Stimulated activated CD4-positive, alpha-beta T cell treated with anti-CD3 and anti-CD28 coated beads, Interleukin-2, amount 100 ng/mL, for 4 hours (primary cell): ENCODE measurements around the gene PDE4C.

Experiments used
- DNase-seq: peaks from one replicate; pipeline ENCODE4 v3.0.0-alpha.2; 2020; ENCODE audit warnings: low read depth

Gene PDE4C

DNA sequence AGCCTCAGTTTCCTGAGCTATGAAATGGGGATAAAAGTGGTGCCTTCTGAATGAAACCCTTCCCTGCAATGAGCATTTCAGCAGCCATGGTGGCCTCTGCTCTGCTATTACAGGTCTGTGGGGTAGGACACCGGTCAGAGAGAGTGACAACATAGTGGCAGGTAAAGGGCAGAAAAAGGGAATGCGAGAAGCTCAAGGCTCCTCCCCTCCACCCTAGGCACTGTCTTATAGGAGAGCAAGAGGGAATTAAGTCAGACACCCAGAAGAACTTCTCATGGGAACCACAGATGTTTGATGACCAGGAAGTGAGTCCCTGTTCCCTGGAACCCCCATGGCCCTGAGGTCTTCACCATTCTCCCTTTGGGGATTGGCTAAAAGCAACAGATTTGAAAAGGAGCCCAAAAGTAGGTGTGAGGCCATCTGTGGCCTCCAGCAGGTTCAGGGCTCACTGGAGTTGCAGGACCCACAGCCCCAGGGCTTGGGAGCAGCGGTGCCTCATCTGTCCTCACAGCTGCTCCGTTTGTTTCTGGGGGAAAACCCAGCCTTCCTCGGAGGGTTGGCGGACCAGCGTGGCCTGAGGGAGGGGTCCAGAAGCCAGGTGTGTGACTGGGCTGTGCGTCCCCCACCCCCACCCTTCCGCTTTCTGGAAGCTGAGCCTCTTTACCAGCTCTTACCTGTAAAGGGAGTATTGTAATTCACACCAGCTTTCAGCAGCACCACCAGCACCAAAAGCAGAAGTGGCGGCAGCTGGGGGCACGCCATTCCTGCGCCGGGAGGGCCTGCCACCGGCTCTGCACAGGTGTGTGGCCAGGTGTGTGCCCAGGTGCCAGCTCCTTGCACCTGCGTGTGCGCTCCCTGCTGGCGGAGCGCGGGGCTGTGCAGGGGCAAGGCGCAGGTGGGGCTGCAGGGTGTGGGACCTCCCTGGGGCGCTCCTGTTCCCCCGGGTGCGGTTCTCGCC lies 28.6 kb upstream of the PDE4C start:
- DNase-seq: no peak

DNA sequence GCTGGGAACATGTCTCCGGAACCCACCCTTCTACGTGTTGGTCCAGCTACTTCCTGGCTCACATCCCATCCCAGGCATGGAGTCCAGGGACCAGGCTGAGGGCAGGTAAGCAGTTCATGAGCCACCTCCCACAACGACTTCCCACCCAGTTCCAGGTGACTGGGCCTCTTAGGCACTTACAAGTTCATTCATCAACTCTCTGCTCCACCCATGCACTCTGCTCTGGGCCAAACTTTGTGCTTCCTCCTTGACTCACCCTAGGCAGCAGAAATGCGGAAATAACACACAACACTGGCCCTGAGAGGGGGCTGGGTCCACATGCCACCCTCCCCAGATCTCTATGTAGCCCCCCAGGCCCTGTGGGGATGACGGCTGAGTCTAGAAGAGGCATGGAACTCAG lies 27.5 kb upstream of the PDE4C start:
- no peak for DNase-seq

GRCh38 chr19:18253130-18253529 lies 26.9 kb upstream of the PDE4C start:
- no peak for DNase-seq

GRCh38 chr19:18252370-18252717 lies 26.1 kb upstream of the PDE4C start:
- DNase-seq: no peak

- peak; percentile 67 for DNase-seq
These were observed 25.5 kb upstream of the PDE4C start for GRCh38 chr19:18251587-18252369.

GRCh38 chr19:18249834-18250233 lies 23.6 kb upstream of the PDE4C start:
- no peak for DNase-seq

GRCh38 chr19:18245297-18245696 lies 19.1 kb upstream of the PDE4C start:
- DNase-seq: no peak

DNA sequence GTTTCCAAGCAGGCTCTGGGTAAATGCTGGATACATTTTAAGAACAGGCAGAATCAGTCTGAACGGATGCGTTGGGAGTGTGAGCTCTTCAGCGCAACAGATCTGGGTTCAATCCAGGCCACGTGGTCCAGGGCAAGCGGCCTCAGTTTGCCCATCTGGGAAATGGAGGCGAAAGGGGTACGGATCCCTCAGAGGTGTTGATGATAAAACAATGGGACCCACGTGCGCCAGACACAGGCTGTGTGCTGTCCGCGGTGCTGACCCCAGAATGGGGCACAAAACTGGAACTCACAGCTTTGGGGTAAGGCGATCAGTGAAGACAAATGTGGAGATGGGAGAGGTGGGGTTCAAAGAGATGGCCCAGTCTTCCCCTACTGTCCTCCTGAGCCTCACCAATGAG lies 13.1 kb upstream of the PDE4C start:
- DNase-seq: no peak

GRCh38 chr19:18234194-18234593 lies 8.0 kb upstream of the PDE4C start:
- no peak for DNase-seq

DNA sequence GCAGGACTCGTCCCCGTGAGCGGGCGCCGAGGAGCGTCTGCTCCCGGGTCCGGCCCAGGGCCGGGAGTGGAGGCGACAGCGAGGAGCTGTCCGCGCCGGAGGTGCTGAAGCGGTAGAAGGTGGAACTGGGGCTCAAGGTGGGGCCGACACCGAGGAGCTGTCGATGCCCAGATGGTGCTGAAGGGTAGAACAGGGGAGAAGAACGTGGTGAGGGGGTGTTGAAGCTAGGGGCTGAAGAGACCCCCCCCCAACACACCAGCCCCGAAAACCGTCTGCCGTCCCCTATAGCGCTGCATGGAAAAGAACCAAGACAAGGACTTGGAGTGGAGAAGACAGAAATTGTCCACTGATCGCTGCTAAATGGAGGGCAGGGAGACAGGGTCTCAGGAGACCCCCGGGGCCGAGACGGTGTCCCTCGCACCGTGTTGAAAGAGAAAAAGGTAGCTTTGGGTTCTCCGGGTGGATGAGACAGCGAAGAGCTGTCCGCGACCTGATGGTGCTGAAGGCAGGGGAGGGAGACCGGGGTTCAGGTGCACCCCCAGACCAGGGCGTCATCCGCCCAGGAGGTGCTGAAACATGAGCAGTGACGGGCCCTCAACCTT lies 7.1 kb upstream of the PDE4C start:
- no peak for DNase-seq

- DNase-seq: no peak
These were observed 6.4 kb upstream of the PDE4C start for GRCh38 chr19:18232540-18233223.

GRCh38 chr19:18231775-18232174 lies 5.5 kb upstream of the PDE4C start:
- no peak for DNase-seq

DNA sequence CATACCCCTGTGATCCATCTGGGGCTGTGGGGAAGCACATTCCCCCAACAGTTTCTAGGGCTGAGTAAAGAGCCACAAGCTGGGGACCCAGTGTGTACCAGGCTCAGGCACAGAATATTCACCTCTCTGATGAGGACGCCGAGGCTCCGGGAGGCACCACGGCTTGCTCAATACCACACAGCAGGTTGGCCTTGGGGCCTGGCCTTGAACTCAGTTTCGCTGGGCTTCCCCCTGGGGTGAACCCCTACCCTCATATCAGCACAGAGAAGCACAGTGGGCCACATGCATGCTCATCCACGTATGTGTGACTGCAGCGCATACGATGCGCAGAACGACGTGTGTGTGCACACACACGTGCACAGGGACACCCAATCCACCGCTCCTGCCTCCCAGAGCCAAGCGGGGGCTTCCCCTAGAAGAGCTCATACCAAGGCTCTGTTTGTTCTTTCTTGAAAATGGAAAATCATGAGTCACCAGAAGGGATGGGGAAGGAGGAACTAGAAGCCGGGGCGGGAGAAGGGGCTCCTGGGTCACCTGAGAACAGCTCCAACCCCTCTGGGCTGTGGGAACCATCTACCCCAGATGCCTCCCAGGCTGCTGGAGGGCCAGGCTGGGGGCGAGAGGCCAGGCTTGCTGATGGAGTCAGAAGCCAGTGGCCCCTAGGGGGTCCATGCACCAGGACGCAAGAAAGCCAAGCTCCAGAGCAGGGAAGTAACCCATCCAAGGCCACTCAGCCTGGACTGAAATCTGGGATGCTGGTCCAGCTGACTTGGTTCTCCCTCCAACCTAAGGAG lies 4.9 kb upstream of the PDE4C start:
- no peak for DNase-seq

DNA sequence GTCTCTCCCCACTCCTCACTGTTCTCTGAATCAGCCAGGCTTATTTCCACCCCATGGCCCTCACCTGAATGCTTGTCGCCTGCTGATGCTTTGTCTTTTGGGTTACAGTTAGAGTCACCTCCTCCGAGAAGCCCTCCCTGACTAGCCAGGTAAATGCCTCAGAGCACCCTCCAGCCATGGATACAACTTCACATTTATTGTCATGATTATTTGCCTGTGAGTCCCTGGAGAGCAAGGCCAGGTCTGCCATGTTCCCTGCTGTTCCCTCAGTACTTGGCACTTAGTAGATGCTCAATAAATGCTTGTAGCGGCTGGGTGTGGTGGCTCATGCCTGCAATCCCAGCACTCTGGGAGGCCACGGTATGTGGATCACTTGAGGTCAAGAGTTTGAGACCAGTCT lies 3.7 kb upstream of the PDE4C start:
- DNase-seq: no peak

DNA sequence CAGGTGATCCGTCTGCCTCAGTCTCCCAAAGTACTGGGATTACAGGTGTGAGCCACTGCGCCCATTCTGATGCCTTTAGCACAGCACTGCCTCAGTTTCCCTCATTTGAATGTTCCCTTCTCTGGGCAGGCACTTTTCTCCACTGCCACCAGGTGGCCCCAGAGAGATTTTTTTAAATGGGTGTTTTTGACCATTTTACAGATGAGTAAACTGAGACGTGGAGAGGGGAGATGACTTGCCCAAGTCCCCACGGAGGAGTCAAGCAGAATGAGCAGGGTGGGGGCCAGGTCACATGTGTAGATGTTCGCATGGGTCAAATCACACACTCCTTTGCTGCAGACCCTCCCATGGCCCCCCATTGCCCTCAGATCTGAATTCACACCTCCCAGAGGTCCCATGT lies 3.2 kb upstream of the PDE4C start:
- no peak for DNase-seq

DNA sequence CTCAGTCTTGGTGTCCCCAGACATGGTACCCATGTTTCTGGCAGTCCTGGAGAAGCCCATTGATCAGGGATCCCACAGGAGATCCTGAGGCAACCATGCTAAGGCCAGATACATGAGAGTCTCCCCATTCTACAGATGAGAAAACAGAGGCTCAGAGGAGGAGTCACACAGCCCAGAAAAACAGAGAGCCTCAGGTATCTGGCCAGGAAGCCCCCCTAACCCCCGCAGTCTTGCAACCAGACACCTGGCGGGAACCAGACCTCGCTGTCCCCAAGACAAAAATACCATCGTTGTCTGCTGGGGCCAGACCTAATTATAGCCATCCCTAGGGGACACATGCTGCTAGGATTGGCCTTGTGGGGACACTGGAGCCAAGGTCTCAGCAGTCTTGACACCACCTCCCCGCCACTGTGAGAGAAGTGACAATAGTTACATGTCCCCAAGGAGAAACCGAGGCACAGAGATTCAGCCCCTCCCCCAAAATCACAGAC lies 1.6 kb upstream of the PDE4C start:
- DNase-seq: no peak

DNA sequence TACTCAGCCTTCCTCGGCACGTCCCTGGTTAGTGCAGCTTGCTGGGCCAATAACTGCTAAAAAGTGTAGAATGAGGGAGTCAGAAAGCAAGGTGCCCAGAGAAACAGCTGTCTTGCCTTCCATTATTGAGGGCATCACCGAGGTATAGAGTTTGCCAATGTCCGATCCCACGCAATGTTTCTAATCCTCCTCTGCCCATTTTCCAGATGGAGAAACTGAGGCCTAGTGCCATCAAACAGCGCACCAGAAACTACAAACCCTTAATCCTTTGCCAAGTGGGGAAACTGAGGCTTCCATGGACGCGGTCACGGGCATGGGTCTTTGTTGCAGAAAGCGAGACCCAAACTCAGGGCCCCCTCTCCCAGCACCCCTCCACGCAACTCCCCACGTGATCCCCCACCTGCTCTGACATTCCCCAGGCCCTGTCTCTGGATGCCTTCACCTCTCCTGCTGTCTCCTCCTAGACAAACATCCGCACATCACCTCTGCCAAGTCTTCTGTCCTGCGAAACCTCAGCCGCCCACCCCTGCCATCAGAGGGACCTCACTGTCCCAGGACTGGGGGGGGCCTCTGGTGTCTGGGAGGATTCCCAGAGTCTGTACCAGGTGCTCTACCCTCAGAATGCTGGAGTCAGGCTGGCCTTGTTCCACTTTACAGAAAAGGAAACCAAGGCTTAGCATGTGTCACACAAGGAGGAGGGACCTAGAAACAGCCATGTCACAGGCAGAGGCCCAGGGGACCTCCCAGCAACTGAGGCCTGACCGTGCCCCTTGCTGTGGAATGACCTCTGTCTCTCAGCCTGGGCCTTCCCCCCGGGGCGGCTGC lies 930 bp upstream of the PDE4C start:
- no peak for DNase-seq

DNA sequence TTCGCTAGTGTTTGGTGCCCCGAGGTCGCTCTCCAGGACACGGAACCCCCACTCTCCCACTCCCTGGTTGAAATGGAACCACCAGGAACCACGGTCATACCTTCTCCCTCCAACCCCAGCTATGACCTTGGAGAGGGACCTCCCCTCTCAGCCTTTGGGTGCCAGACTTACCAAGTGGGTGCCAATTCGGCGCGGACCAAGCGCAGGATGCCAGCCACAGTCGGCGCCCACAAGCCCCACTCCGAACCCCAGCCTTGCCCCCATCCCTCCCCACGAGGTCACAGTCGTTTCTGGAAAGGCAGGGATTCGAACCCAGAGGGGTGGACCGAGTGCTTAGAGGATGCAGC lies 910 bp downstream of the PDE4C start:
- DNase-seq: no peak

GRCh38 chr19:18224525-18225354 lies 1.5 kb downstream of the PDE4C start:
- DNase-seq: peak; percentile 48
